ENCODE measurements around the gene RIPOR3. TPM values are rescaled to one million over a fixed set of nuclear protein-coding genes. Genes with fewer than 3 reads are reported as not detected.
A peak's percentile ranks its signal among the peaks of the same experiment; 100 is the strongest.
"Not testable (repeated sequence)": the region's sequence is repeated elsewhere in the genome, so short reads cannot be mapped to it uniquely, and the experiment has no call there.

The RIPOR3 gene
- total RNA-seq, 2 experiments from 2014 or later, result not detected

DNA sequence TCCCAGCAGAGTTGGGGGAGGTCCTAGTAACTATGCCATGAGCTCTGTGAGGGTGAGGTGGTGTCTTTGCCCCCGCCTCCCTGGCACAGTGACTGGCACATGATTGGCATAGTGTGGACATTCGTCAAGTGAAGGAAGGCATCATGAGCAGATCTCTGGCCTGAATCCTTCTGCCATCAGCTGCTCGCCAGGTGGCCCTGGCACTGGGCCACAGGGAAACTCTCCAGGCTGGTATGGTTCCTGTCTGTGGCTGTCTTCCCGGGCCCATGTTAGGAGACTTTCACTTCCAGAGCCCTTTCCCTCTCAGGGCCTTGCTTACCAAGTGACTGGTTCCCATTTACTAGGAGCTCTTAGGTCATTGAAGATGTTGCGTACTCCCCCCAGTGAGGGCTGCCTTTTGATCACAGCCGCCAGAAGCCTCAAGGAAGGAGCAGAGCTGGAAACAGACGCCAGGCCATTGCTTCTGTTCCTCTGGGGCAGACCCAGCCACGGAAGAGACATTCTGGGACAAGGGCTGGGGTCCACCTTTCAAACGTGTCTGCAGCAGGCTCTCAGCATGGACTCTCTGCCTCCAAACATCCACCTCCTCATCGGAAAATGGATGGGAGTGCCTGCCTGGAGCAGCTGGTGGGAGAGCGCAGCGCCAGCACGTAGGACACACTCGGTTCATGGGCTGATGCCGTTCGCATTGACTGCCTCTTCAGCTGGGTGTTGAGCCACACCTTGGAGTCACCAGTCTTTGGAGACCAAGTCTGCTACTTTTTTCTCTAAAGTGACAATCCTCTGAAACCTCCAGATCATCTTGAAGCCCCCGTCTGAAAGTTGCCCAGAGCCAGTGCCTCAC is 113.9 kb downstream of the RIPOR3 start:
- Mint-ChIP-seq H3K9me3 (ENCODE audit: low read depth) (no peaks in the 10 kb centered on the region), H3K4me3 (no peak overlapping the region), H3K27me3 (no peaks in the 10 kb centered on the region), H3K27ac (peak overlapping the region; percentile 49), H3K36me3 (ENCODE audit: low read depth) (peaks cover 75% of the 10 kb centered on the region), H3K4me1 (peaks cover 31% of the 10 kb centered on the region)
- DNase-seq (no peak), ATAC-seq (no peak)
- intact Hi-C loops (cut with DNase I, micrococcal nuclease), result loop anchor here in 1 of 2 experiments (5.0 to 10.0 kb wide), 3 partner anchors 115 to 385 kb away; partner anchors contain the start of gene CEBPB
- ChIA-PET CTCF (interaction anchor here (0.6 to 3.9 kb wide), 8 partner anchors 10 to 408 kb away, joined by 3 to 29 read pairs (median 4); partner anchors contain the start of gene PTPN1), POLR2A (no interaction called here)

DNA sequence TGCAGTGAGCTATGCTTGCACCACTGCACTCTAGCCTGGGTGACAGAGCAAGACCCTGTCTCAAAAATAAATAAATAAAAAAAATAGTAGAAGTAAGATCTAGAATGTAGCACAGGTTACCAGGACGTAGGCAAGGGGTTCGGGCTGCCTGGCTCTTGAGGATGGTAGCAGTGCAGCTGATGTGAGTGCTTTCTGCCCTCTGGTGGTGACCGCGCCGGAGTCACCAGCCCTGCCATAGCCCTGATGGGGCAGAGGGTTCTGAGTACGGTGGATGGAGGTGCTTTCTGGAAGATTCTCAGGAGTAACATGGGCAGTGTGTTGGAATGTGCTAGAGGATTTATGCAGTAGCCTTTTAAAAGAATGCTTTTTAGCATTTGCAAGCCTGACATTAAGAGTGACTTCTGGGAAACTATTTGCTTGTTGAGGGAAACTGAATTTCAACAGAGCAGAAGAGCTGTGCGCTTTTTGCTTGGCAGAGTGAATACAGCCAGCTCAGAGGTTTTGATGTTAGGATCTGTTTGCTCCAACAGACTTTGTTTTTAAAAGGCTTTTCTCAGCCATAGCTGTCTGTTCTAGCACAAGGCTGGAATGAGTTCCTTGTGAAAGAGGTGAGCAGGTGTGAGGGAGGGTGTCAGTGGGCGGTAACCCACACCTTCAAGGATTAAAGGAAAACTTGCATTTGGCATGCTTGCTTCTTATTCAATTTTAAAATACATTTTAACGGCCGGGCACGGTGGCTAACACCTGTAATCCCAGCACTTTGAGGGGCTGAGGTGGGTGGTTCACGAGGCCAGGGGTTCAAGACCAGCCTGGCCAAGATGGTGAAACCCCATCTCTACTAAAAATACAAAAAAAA is 115.2 kb downstream of the RIPOR3 start:
- Mint-ChIP-seq H3K36me3 (ENCODE audit: low read depth) (peaks cover 75% of the 10 kb centered on the region), H3K9me3 (ENCODE audit: low read depth) (no peaks in the 10 kb centered on the region), H3K4me1 (peaks cover 44% of the 10 kb centered on the region), H3K27ac (peak overlapping the region; percentile 16), H3K4me3 (no peak overlapping the region), H3K27me3 (no peaks in the 10 kb centered on the region)
- ATAC-seq (peak; percentile 89), DNase-seq (peak; percentile 83)
- intact Hi-C loops (cut with DNase I, micrococcal nuclease), result loop anchor here (1.0 to 10.0 kb wide), 5 partner anchors 98 to 390 kb away; partner anchors contain the start of gene CEBPB (in 1 of the 2)
- ChIA-PET POLR2A (interaction anchor here (0.6 to 1.1 kb wide), 5 partner anchors 13 to 414 kb away, joined by 3 to 6 read pairs (median 3); no protein-coding TSS in a partner anchor), CTCF (interaction anchor here (0.6 to 4.3 kb wide), 24 partner anchors 9 to 1145 kb away, joined by 3 to 29 read pairs (median 4); partner anchors contain the start of gene PTPN1)

- ATAC-seq (no peak), DNase-seq (no peak)
- POLR2A ChIA-PET, result interaction anchor here (0.6 to 1.1 kb wide), 2 partner anchors 11 to 51 kb away, joined by 3 read pairs; no protein-coding TSS in a partner anchor
- intact Hi-C loops (cut with DNase I, micrococcal nuclease), result loop anchor here in 1 of 2 experiments (10.0 kb wide), 1 partner anchor 240 kb away; no protein-coding TSS in a partner anchor
- Mint-ChIP-seq H3K9me3 (ENCODE audit: low read depth) (no peaks in the 10 kb centered on the region), H3K27ac (peak overlapping the region; percentile 40), H3K4me3 (no peak overlapping the region), H3K27me3 (no peaks in the 10 kb centered on the region), H3K36me3 (ENCODE audit: low read depth) (peaks cover 71% of the 10 kb centered on the region), H3K4me1 (peaks cover 59% of the 10 kb centered on the region)
- CTCF ChIA-PET, result interaction anchor here (0.6 to 4.3 kb wide), 13 partner anchors 10 to 326 kb away, joined by 3 to 29 read pairs (median 7); partner anchors contain the start of gene PTPN1
Measured at GRCh38 chr20:50574586-50574985, 116.8 kb downstream of the RIPOR3 start.

- intact Hi-C loops (cut with DNase I, micrococcal nuclease), result loop anchor here in 1 of 2 experiments (10.0 kb wide), 1 partner anchor 239 kb away; no protein-coding TSS in a partner anchor
- H3K9me3 Mint-ChIP-seq (ENCODE audit: low read depth), result no peaks in the 10 kb centered on the region
- DNase-seq (no peak), ATAC-seq (no peak)
- no peak overlapping the region for H3K4me3 Mint-ChIP-seq
- CTCF ChIA-PET, result interaction anchor here (0.6 to 4.3 kb wide), 11 partner anchors 9 to 110 kb away, joined by 3 to 29 read pairs (median 6); partner anchors contain the start of gene PTPN1
- POLR2A ChIA-PET, result interaction anchor here (0.6 kb wide), 1 partner anchor 51 kb away, joined by 3 read pairs; no protein-coding TSS in a partner anchor
- H3K27me3 Mint-ChIP-seq, result no peaks in the 10 kb centered on the region
- peak overlapping the region; percentile 34 for H3K27ac Mint-ChIP-seq
- peaks cover 63% of the 10 kb centered on the region for H3K4me1 Mint-ChIP-seq
- peaks cover 71% of the 10 kb centered on the region for H3K36me3 Mint-ChIP-seq (ENCODE audit: low read depth)
Measured at GRCh38 chr20:50574108-50574507, 117.2 kb downstream of the RIPOR3 start.

- no peaks in the 10 kb centered on the region for H3K27me3 Mint-ChIP-seq
- POLR2A ChIA-PET, result no interaction called here
- intact Hi-C loops (cut with DNase I, micrococcal nuclease), result loop anchor here in 1 of 2 experiments (10.0 kb wide), 1 partner anchor 238 kb away; no protein-coding TSS in a partner anchor
- H3K36me3 Mint-ChIP-seq (ENCODE audit: low read depth), result peaks cover 70% of the 10 kb centered on the region
- DNase-seq, result no peak
- no peak for ATAC-seq
- no peaks in the 10 kb centered on the region for H3K9me3 Mint-ChIP-seq (ENCODE audit: low read depth)
- no peak overlapping the region for H3K4me3 Mint-ChIP-seq
- CTCF ChIA-PET, result interaction anchor here (0.7 to 4.3 kb wide), 12 partner anchors 15 to 193 kb away, joined by 3 to 28 read pairs (median 4); no protein-coding TSS in a partner anchor
- peak overlapping the region; percentile 32 for H3K27ac Mint-ChIP-seq
- peaks cover 71% of the 10 kb centered on the region for H3K4me1 Mint-ChIP-seq
Measured at GRCh38 chr20:50572938-50573777, 118.2 kb downstream of the RIPOR3 start.

DNA sequence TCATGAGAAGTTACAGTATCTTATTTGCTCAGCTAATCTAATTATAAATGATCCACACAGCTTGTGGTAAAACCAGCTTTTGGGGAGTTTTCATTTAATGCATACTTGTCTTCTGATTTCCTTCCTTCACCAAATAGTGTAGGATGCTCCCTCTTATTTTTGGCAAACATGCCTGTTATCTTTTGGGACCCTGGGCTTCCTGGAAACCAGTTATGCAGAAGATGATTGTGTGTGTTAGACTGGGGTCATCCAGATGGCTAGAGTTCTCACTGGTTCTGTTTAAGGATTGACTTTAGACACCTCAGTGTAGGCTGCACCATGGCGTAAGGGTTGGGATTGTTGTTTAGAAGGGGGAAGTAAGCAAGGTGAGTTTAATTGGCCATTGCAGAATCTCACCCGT is 119.9 kb downstream of the RIPOR3 start:
- ChIA-PET CTCF (interaction anchor here (0.5 to 3.7 kb wide), 9 partner anchors 18 to 486 kb away, joined by 3 to 19 read pairs (median 4); partner anchors contain the start of gene PTPN1), POLR2A (interaction anchor here (1.4 kb wide), 1 partner anchor 34 kb away, joined by 4 read pairs; no protein-coding TSS in a partner anchor)
- Mint-ChIP-seq H3K27me3 (no peaks in the 10 kb centered on the region), H3K4me3 (no peak overlapping the region), H3K9me3 (ENCODE audit: low read depth) (no peaks in the 10 kb centered on the region), H3K36me3 (ENCODE audit: low read depth) (peaks cover 75% of the 10 kb centered on the region), H3K27ac (peak overlapping the region; percentile 77), H3K4me1 (peaks cover 81% of the 10 kb centered on the region)
- no peak for ATAC-seq
- DNase-seq, result no peak
- intact Hi-C loops (cut with DNase I, micrococcal nuclease), result loop anchor here in 1 of 2 experiments (2.0 to 10.0 kb wide), 2 partner anchors 93 to 237 kb away; no protein-coding TSS in a partner anchor

GRCh38 chr20:50569864-50570836 is 121.2 kb downstream of the RIPOR3 start:
- Mint-ChIP-seq H3K36me3 (ENCODE audit: low read depth) (peaks cover 78% of the 10 kb centered on the region), H3K27me3 (no peaks in the 10 kb centered on the region), H3K9me3 (ENCODE audit: low read depth) (no peaks in the 10 kb centered on the region), H3K27ac (peak overlapping the region; percentile 77), H3K4me1 (peaks cover 82% of the 10 kb centered on the region), H3K4me3 (no peak overlapping the region)
- peak; percentile 77 for DNase-seq
- ChIA-PET POLR2A (interaction anchor here (1.1 to 1.4 kb wide), 2 partner anchors 9 to 32 kb away, joined by 4 to 9 read pairs; no protein-coding TSS in a partner anchor), CTCF (interaction anchor here (0.7 to 3.7 kb wide), 18 partner anchors 9 to 382 kb away, joined by 3 to 19 read pairs (median 5); partner anchors contain the start of gene PTPN1)
- intact Hi-C loops (cut with DNase I, micrococcal nuclease), result loop anchor here (1.0 to 10.0 kb wide), 8 partner anchors 9 to 765 kb away; partner anchors contain the start of gene PTPN1 (in 2 of the 2)
- peak; percentile 92 for ATAC-seq

- Mint-ChIP-seq H3K36me3 (ENCODE audit: low read depth) (peaks cover 79% of the 10 kb centered on the region), H3K27ac (peak overlapping the region; percentile 77), H3K4me1 (peaks cover 86% of the 10 kb centered on the region)
- intact Hi-C loops (cut with DNase I, micrococcal nuclease), result loop anchor here in 1 of 2 experiments (10.0 kb wide), 1 partner anchor 765 kb away; no protein-coding TSS in a partner anchor
- DNase-seq; H3K27me3 Mint-ChIP-seq; POLR2A ChIA-PET; H3K9me3 Mint-ChIP-seq (ENCODE audit: low read depth); H3K4me3 Mint-ChIP-seq; ATAC-seq: not testable (repeated sequence)
- CTCF ChIA-PET, result interaction anchor here (1.3 to 3.7 kb wide), 5 partner anchors 8 to 105 kb away, joined by 5 to 19 read pairs (median 13); partner anchors contain the start of gene PTPN1
Measured at GRCh38 chr20:50569487-50569863, 121.9 kb downstream of the RIPOR3 start.

DNA sequence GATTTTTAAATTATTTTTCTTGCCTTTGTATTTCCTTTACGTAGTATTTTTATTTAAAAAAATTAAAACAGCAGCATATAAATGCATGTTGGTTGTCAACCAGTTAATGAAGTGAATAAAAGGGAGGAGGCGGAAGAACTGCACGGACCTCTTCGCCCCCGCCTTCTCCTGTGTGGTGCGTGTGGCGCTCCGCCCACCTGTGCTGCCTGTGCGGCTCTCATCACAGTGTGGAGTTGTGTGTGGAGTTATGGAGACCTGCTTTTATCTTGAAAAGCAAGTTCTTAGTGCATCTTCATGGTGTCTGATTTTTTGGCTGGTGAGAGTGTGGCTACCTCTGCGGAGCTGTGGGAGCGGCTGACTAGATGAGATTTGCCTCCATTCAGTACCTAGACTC is 122.8 kb downstream of the RIPOR3 start:
- intact Hi-C loops (cut with DNase I, micrococcal nuclease), result loop anchor here in 1 of 2 experiments (10.0 kb wide), 1 partner anchor 764 kb away; no protein-coding TSS in a partner anchor
- H3K27ac Mint-ChIP-seq, result peak overlapping the region; percentile 77
- peaks cover 92% of the 10 kb centered on the region for H3K4me1 Mint-ChIP-seq
- ChIA-PET POLR2A (no interaction called here), CTCF (interaction anchor here (3.7 kb wide), 1 partner anchor 58 kb away, joined by 19 read pairs; the partner anchor contains the start of gene PTPN1)
- no peak for DNase-seq
- peaks cover 78% of the 10 kb centered on the region for H3K36me3 Mint-ChIP-seq (ENCODE audit: low read depth)
- H3K9me3 Mint-ChIP-seq (ENCODE audit: low read depth), result no peaks in the 10 kb centered on the region
- no peak for ATAC-seq
- no peaks in the 10 kb centered on the region for H3K27me3 Mint-ChIP-seq
- no peak overlapping the region for H3K4me3 Mint-ChIP-seq
